ENCODE results near the gene CDC14A.

GRCh38 chr1:100499194-100499811 lies 147.0 kb downstream of the CDC14A start:
- TF ChIP-seq CTCF (IDR thresholded peaks at IDR 0.05 in 8 of 11, conservative IDR thresholded peaks at IDR 0.05 in 3 of 11) (no peak), POLR2AphosphoS5 (IDR thresholded peaks at IDR 0.05) (no peak), POLR2A (IDR thresholded peaks at IDR 0.05) (no peak)
